Measurements from ENCODE around the gene FPR2. TPM values are rescaled to one million over a fixed set of nuclear protein-coding genes. Genes with fewer than 3 reads are reported as not detected.

FPR2 gene
- total and polyA plus RNA-seq, 9 of the 15 experiments (the other 6 are each of a cell fraction or from before 2014, with no cell fraction given), result 0.03 to 0.15 (median 0.07) TPM; not detected in 6

DNA sequence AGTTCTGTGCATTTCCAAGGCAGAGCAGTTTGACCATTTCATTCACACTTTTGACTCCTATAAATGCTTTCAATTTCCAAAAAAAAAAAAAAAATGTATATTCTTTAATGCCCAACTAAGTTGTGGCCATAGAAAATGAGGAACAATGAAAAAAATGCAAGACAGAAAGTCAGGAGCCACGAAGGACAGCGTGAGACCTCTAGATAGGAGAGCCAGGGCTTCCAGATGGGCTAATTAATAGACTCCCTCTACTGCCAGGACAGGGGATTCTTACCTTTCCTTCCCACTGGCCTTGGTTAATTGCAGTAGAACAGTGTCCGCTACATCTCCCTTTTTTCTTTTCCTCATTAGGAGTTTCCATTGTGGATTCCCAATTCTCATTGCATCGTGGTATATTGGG, 42.5 kb downstream of the FPR2 start (continued):
- TF ChIP-seq SMAD4 (CRISPR knock-in tag; conservative IDR thresholded peaks at IDR 0.05), result peak; percentile 33; the same call in 1 of the 2 replicates
- TF ChIP-seq, protein P1, sequence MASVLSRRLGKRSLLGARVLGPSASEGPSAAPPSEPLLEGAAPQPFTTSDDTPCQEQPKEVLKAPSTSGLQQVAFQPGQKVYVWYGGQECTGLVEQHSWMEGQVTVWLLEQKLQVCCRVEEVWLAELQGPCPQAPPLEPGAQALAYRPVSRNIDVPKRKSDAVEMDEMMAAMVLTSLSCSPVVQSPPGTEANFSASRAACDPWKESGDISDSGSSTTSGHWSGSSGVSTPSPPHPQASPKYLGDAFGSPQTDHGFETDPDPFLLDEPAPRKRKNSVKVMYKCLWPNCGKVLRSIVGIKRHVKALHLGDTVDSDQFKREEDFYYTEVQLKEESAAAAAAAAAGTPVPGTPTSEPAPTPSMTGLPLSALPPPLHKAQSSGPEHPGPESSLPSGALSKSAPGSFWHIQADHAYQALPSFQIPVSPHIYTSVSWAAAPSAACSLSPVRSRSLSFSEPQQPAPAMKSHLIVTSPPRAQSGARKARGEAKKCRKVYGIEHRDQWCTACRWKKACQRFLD (CRISPR knock-in tag; IDR thresholded peaks at IDR 0.05), result 0 out of 2 replicates have a peak, but pooled peaks have one; percentile 60
- 0 out of 2 replicates have a peak, but pooled peaks have one; percentile 57 for TF ChIP-seq ZKSCAN8 (CRISPR knock-in tag; IDR thresholded peaks at IDR 0.05)
- TF ChIP-seq, protein P2, sequence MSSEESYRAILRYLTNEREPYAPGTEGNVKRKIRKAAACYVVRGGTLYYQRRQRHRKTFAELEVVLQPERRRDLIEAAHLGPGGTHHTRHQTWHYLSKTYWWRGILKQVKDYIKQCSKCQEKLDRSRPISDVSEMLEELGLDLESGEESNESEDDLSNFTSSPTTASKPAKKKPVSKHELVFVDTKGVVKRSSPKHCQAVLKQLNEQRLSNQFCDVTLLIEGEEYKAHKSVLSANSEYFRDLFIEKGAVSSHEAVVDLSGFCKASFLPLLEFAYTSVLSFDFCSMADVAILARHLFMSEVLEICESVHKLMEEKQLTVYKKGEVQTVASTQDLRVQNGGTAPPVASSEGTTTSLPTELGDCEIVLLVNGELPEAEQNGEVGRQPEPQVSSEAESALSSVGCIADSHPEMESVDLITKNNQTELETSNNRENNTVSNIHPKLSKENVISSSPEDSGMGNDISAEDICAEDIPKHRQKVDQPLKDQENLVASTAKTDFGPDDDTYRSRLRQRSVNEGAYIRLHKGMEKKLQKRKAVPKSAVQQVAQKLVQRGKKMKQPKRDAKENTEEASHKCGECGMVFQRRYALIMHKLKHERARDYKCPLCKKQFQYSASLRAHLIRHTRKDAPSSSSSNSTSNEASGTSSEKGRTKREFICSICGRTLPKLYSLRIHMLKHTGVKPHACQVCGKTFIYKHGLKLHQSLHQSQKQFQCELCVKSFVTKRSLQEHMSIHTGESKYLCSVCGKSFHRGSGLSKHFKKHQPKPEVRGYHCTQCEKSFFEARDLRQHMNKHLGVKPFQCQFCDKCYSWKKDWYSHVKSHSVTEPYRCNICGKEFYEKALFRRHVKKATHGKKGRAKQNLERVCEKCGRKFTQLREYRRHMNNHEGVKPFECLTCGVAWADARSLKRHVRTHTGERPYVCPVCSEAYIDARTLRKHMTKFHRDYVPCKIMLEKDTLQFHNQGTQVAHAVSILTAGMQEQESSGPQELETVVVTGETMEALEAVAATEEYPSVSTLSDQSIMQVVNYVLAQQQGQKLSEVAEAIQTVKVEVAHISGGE (CRISPR knock-in tag; IDR thresholded peaks at IDR 0.05), result 0 out of 6 replicates have a peak, but pooled peaks of 1 of the 3 experiments have one; percentile 44
- no peak for TF ChIP-seq DNMT1 (IDR thresholded peaks at IDR 0.05)
- TF ChIP-seq ZNF445 (CRISPR knock-in tag; IDR thresholded peaks at IDR 0.05; ENCODE audit: low read depth), result no peak
- no peak for TF ChIP-seq SMARCA4 (IDR thresholded peaks at IDR 0.05)
- peak; percentile 44; the same call in 1 of the 2 replicates for TF ChIP-seq ZNF384 (IDR thresholded peaks at IDR 0.05; ENCODE audit: low read depth, low read length)

Data from K562 (cell line).